ENCODE data around the gene SRCIN1. TPM values are rescaled to one million over a fixed set of nuclear protein-coding genes. Genes with fewer than 3 reads are reported as not detected.
A peak's percentile ranks its signal among the peaks of the same experiment; 100 is the strongest.

Gene SRCIN1
- total and polyA plus RNA-seq, 5 donors = 0.89 to 4.8 (median 2.6) TPM

DNA sequence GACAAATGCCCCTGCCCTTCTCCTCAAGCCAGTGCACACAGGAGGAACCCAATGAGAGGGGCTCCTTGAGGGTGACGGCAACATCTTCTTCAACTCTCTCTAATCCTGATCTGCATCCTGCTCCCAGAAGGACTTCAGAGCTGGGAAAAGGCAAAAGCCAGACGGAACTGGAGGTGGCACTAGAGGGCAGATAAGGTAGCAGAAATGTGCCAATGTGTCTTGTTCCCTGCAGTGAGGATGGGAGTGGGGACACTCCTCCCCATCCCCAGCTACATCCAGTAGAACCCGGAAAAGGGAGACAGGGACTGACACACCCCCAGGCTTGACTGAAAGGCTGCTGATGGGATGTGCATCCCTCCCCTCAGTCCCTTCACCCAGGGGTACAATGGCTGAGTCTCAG is 28.5 kb downstream of the SRCIN1 start:
- Histone ChIP-seq H3K27me3 (ENCODE audit: control insufficient read depth, insufficient read depth) (no peaks in the 10 kb centered on the region), H3K9me3 (ENCODE audit: control insufficient read depth, low read length) (no peaks in the 10 kb centered on the region), H3K4me3 (ENCODE audit: low read length) (no peak overlapping the region), H3K27ac (ENCODE audit: low read length) (no peak overlapping the region), H3K4me1 (ENCODE audit: control insufficient read depth, insufficient read depth, low read length) (no peaks in the 10 kb centered on the region)
- DNase-seq = peak in 2 of 3 donors; percentile 1 to 5
- WGBS = 54% methylated on average over 3 of the region's 3 CpGs
- ATAC-seq = no peak
- intact Hi-C loops (cut with DNase I) = no loop called here

DNA sequence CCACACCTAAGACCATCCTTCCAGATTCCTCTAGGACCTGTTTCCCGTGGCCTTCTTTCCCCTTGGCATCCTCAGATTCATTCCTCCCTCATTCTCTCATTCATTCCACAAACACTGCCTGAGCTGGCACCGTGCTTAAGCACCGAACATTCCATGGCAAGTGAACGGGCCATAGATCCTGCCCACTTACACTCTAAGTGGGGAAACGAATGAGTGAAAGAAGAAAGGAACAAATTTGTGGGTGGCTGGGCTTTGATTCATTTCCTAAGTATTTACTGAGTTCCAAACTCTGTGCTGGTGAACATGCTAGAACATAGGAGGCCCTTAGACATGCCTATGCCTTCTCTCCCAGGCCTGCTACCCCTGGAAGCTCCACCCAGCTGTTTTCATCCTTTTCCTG is 30.0 kb downstream of the SRCIN1 start:
- no peak overlapping the region for H3K4me3 ChIP-seq (ENCODE audit: low read length)
- intact Hi-C loops (cut with DNase I) = no loop called here
- H3K27me3 ChIP-seq (ENCODE audit: control insufficient read depth, insufficient read depth) = no peaks in the 10 kb centered on the region
- H3K9me3 ChIP-seq (ENCODE audit: control insufficient read depth, low read length) = no peaks in the 10 kb centered on the region
- peak in 1 of 3 donors; percentile 0 for DNase-seq
- H3K4me1 ChIP-seq (ENCODE audit: control insufficient read depth, insufficient read depth, low read length) = no peaks in the 10 kb centered on the region
- no peak overlapping the region for H3K27ac ChIP-seq (ENCODE audit: low read length)
- no peak for ATAC-seq
- WGBS = 54% methylated on average over 5 of the region's 5 CpGs

DNA sequence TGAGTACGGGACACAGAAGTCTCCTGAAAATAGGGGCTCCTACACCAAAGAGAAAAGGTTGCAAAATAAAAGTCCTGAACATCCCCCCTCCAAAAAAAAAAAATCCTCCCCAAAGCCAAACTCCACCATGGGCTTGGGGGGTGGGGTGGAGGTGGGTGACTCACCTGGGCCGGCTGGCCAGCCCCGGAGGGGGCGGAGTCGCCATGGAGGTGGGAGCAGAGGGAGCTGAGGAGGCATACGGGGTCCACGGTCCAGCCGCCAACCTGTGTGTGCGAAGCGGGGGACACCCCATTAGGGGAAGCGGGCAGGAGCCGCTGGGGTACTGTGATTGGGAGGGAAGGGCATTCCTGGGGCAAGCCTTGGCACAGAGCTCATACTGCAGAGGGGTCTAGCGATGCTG is 31.0 kb downstream of the SRCIN1 start:
- ATAC-seq = no peak
- Histone ChIP-seq H3K4me3 (ENCODE audit: low read length) (no peak overlapping the region), H3K9me3 (ENCODE audit: control insufficient read depth, low read length) (no peaks in the 10 kb centered on the region), H3K27me3 (ENCODE audit: control insufficient read depth, insufficient read depth) (no peaks in the 10 kb centered on the region), H3K4me1 (ENCODE audit: control insufficient read depth, insufficient read depth, low read length) (no peaks in the 10 kb centered on the region), H3K27ac (ENCODE audit: low read length) (no peak overlapping the region)
- peak in 2 of 3 donors; percentile 27 to 39 for DNase-seq
- intact Hi-C loops (cut with DNase I) = no loop called here
- 65% methylated on average over 13 of the region's 13 CpGs for WGBS

DNA sequence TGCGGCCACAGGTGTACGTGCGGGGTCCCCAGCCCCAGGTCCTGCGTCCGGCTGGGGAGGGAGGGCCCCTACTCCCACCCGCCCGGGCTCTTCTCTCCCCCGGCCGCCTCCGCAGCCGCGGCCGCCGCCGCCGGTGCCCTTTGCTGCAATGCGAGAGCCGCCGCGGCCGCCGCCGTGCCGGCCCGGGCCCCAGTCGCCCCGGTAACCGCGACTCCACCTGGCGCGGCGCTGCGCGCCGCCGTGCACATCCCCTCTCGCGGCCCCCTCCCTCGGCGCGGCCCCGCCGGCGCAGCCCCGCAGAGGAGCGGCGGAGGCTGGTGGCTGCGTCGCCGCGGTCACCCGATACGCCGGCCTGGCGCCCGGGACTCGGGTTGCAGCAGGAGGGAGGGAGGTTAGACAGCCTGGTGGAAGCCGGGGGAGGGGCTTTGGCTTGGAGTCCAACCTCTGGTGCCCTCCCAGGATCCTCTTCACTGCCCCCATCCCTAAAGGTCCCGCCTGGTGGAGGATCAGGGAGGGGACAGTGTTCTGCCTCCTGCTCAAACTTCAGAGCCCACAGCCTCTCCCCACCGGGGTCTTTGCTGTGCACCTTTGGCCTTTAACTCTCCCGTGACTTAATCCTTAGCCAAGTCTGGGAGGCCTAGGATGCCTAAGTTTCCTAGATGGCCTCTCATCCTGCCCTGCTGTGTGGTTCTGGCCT is 32.9 kb downstream of the SRCIN1 start:
- peak in 1 of 3 donors; percentile 60 for DNase-seq

DNA sequence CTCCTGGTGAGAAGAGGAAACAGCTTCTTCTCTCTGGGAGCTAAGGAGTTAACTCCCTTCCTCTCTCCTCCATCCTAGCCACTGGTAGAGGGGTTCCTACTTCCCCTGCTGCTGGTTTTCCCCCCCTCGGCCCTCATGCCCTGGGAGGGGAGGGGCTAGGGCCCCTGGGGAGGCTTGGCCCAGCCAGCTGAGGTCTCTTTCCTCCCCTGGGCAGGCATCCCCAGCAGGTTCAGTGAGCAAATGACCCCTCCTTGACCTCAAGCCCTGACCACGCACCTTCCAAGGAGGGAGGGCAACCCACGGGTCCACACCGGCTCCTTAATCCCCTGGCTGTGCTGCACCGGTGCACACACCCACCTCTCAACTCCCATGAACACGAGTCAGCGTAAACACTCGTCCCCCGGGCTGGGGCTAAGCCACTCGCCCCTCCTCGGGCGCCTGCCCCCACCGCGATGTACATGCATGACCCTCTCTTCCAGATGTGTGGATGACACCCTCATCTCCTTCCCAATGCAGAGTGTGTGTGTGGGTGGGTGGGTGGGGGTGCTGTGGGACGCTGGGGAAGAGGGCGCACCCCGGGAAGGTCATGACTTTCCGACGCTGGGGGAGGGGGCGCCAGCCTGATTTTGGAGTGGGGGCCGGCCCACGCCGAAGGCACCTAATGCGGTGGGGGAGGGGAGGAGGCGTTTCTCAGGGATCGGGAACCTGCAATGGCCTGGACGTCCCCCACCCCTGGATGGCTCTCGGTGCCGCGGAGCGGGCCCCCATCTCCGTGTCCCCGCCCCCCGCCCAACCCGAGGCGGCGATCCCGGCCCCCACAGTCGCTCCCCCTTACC is 33.7 kb downstream of the SRCIN1 start:
- WGBS = 8% methylated on average over 39 of the region's 39 CpGs
- Histone ChIP-seq H3K27me3 (ENCODE audit: control insufficient read depth, insufficient read depth) (no peaks in the 10 kb centered on the region), H3K4me3 (ENCODE audit: low read length) (peak overlapping the region; percentile 47), H3K4me1 (ENCODE audit: control insufficient read depth, insufficient read depth, low read length) (no peaks in the 10 kb centered on the region), H3K9me3 (ENCODE audit: control insufficient read depth, low read length) (no peaks in the 10 kb centered on the region), H3K27ac (ENCODE audit: low read length) (no peak overlapping the region)
- peak in 1 of 3 donors; percentile 40 for DNase-seq
- intact Hi-C loops (cut with DNase I) = no loop called here
- ATAC-seq = no peak

More for the DNA sequence above, 32.9 kb downstream of the SRCIN1 start:
- intact Hi-C loops (cut with DNase I) = no loop called here
- ATAC-seq = no peak
- Histone ChIP-seq H3K9me3 (ENCODE audit: control insufficient read depth, low read length) (no peaks in the 10 kb centered on the region), H3K27ac (ENCODE audit: low read length) (no peak overlapping the region), H3K4me3 (ENCODE audit: low read length) (peak overlapping the region; percentile 47), H3K4me1 (ENCODE audit: control insufficient read depth, insufficient read depth, low read length) (no peaks in the 10 kb centered on the region), H3K27me3 (ENCODE audit: control insufficient read depth, insufficient read depth) (no peaks in the 10 kb centered on the region)
- WGBS = 4% methylated on average over 60 of the region's 61 CpGs

DNA sequence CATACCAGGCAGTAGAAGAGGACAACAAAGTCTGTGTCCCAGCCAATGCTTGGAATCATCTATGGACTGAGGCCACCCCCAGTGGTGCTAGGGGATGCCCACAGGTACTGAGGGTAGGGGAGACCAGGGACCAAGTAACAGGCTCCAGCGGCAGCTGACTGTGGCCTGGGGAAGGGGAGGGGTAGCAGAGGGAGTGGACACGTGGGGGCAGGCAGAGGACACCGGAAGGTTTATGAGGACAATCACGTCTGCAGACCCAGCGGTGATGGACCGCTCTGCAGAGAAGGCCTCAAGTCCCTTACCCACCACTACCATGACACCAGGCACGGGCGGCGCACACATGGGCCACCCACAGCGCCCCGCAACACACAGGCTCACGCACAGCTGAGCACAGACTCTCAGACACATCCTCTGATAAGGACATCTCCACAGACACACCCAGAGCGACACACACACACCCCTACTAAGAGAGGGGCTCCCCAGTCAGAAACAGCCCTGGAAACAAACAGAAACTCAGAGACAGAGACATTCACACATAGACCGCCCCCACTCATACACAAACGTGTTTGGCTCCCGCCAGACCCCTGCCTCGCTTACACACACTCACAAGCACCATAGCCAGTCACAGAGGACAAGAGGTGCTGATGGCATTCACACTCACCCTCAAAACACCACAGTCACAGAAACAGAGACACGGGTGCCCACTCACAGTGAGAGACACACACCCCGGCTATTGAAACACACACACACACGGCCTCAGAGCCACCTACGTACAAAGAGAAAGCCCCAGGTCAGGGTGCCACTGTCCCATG is 35.8 kb downstream of the SRCIN1 start:
- intact Hi-C loops (cut with DNase I) = no loop called here
- H3K27me3 ChIP-seq (ENCODE audit: control insufficient read depth, insufficient read depth) = no peaks in the 10 kb centered on the region
- H3K9me3 ChIP-seq (ENCODE audit: control insufficient read depth, low read length) = no peaks in the 10 kb centered on the region
- H3K4me1 ChIP-seq (ENCODE audit: control insufficient read depth, insufficient read depth, low read length) = no peaks in the 10 kb centered on the region
- DNase-seq = peak in 2 of 3 donors; percentile 16 to 20
- WGBS = 72% methylated on average over 21 of the region's 21 CpGs
- no peak overlapping the region for H3K27ac ChIP-seq (ENCODE audit: low read length)
- H3K4me3 ChIP-seq (ENCODE audit: low read length) = no peak overlapping the region
- peak in 1 of 2 donors; percentile 13 for ATAC-seq

DNA sequence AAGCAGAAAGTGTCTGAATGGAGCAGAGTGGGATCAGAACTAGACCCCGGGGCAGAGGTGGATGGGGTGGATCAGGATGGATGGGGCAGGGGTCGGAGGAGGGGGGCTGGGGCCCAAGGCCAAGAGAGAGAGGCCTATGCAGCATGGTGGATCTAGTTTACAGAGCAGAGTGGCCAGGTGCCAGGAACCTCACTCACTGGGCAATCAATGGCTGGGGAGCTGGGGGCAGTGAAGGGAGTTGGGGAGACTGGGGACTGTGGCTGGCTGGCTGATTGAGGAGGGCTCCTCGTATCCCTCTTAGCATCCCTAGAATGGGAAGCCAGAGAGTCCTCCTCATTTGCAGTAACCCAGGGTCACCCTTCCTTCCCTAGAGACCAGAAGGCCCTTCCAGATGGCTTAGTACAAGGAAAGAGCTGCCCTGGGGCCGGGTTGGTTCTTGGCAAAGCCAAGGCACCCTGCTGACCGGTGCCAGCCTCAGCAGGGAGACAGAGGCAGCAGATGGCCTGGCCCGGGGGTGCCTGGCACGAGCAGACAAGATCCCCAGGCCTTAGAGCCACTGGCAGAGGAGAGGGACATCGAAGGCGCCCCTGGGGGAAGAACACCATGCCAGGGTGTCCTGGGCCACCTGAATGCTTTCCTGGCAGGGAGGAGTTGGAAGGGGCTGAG is 36.8 kb downstream of the SRCIN1 start:
- no peak overlapping the region for H3K27ac ChIP-seq (ENCODE audit: low read length)
- ATAC-seq = no peak
- H3K4me1 ChIP-seq (ENCODE audit: control insufficient read depth, insufficient read depth, low read length) = no peaks in the 10 kb centered on the region
- intact Hi-C loops (cut with DNase I) = no loop called here
- no peak overlapping the region for H3K4me3 ChIP-seq (ENCODE audit: low read length)
- WGBS = 79% methylated on average over 9 of the region's 9 CpGs
- DNase-seq = peak in 2 of 3 donors; percentile 44 to 49
- no peaks in the 10 kb centered on the region for H3K27me3 ChIP-seq (ENCODE audit: control insufficient read depth, insufficient read depth)
- H3K9me3 ChIP-seq (ENCODE audit: control insufficient read depth, low read length) = no peaks in the 10 kb centered on the region

DNA sequence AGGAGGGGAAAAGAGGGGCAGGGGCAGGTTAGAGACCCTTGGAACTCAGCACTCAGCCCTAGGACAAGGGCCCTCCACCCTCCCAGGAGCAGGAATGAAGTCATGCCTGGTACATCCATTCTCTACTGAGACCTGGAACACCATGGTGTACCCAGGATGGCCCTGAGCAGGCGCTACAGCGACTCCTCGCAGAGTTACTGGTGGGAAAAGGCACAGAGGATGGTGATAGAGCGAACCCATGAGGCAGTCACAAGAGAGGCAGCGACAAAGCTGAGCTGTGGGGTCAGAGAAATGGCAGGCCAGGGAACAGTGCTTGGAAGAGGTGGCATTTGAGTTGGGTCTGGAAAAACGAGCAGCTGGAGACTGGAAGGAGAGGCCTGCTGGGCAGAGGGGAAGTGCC is 37.5 kb downstream of the SRCIN1 start:
- H3K27me3 ChIP-seq (ENCODE audit: control insufficient read depth, insufficient read depth) = no peaks in the 10 kb centered on the region
- intact Hi-C loops (cut with DNase I) = no loop called here
- H3K9me3 ChIP-seq (ENCODE audit: control insufficient read depth, low read length) = no peaks in the 10 kb centered on the region
- WGBS = 73% methylated on average over 6 of the region's 6 CpGs
- H3K27ac ChIP-seq (ENCODE audit: low read length) = no peak overlapping the region
- H3K4me1 ChIP-seq (ENCODE audit: control insufficient read depth, insufficient read depth, low read length) = no peaks in the 10 kb centered on the region
- H3K4me3 ChIP-seq (ENCODE audit: low read length) = no peak overlapping the region
- DNase-seq (peak in 1 of 3 donors; percentile 0), ATAC-seq (no peak)

DNA sequence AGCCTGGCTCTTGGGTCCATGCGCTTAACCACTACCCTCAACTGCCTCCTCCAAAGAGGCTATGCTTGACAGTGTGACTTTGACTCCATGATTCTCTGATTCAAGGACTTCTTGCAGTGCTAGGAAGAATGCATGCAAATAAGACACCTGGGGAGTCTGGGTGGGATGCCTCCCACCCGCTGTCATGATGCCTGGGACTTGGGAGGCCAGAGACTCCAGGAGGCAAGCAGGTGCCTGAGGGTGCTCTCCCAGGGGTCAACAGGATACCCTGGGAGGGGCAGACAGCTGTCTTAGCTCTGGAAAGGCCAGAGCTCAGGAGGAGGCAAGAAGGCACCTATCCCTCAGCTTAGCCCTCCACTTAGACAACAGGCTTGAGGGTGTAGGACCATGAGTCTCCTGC is 38.4 kb downstream of the SRCIN1 start:
- no peak overlapping the region for H3K4me3 ChIP-seq (ENCODE audit: low read length)
- no peak for ATAC-seq
- WGBS = 92% methylated on average over 2 of the region's 2 CpGs
- H3K27me3 ChIP-seq (ENCODE audit: control insufficient read depth, insufficient read depth) = no peaks in the 10 kb centered on the region
- no peaks in the 10 kb centered on the region for H3K9me3 ChIP-seq (ENCODE audit: control insufficient read depth, low read length)
- no peaks in the 10 kb centered on the region for H3K4me1 ChIP-seq (ENCODE audit: control insufficient read depth, insufficient read depth, low read length)
- H3K27ac ChIP-seq (ENCODE audit: low read length) = no peak overlapping the region
- peak in 1 of 3 donors; percentile 11 for DNase-seq
- intact Hi-C loops (cut with DNase I) = no loop called here

DNA sequence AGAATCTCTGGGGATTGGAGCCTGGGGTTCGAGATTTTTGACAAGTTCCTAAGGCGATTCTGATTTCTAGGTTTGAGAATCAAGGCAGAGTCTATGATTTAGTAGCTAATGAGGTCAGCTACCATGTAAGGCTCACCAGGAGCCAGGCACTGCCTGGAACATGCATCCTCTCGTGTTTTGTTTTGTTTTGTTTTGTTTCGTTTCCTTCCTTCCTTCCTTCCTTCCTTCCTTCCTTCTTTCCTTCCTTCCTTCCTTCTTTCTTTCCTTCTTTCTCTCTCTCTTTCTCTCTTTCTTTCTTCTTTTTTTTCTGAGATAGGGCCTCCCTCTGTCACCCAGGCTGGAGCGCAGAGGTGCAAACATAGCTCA is 39.1 kb downstream of the SRCIN1 start:
- Histone ChIP-seq H3K4me1 (ENCODE audit: control insufficient read depth, insufficient read depth, low read length) (no peaks in the 10 kb centered on the region), H3K27ac (ENCODE audit: low read length) (no peak overlapping the region), H3K4me3 (ENCODE audit: low read length) (no peak overlapping the region), H3K27me3 (ENCODE audit: control insufficient read depth, insufficient read depth) (no peaks in the 10 kb centered on the region), H3K9me3 (ENCODE audit: control insufficient read depth, low read length) (no peaks in the 10 kb centered on the region)
- DNase-seq = no peak
- intact Hi-C loops (cut with DNase I) = no loop called here
- WGBS = 59% methylated on average over 5 of the region's 5 CpGs
- no peak for ATAC-seq
